Endothelial cell of umbilical vein (primary cell): ENCODE measurements around the gene C1orf185. TPM values are rescaled to one million over a fixed set of nuclear protein-coding genes. Genes with fewer than 3 reads are reported as not detected.

ENCODE experiments used
- BruUV-seq: library from RNA; stranded (reverse); fragments of 400-500 nt; replicated peaks from 2 replicates; lab custom pipeline; 2021; lab: Mats Ljungman, UMichigan
- CTCF ChIA-PET: fragments of 300-600, 350-600 bp; sonication (Branson Sonifier 250); formaldehyde crosslinking; loops from one replicate; lab custom pipeline; 2021; ENCODE audit warnings: antibody characterized with exemption, inconsistent platforms; lab: Charles Lee
- POLR2A ChIA-PET: fragments of 300-600, 350-600 bp; sonication (Branson Sonifier 250); formaldehyde crosslinking; loops from one replicate; lab custom pipeline; 2021; ENCODE audit warnings: antibody characterized with exemption, inconsistent platforms; lab: Charles Lee
- DNase-seq: peaks from one replicate; pipeline ENCODE4 v3.0.0-alpha.2; 2011; ENCODE audit warnings: low read depth, low spot score
- FAIRE-seq: peaks from 2 replicates; lab custom pipeline; 2011; peaks lifted over from hg19 to GRCh38; lab: Jason Lieb, UNC
- H2AFZ ChIP-seq: 2 replicates; pipeline ENCODE4 v1.6.0; 2012; ENCODE audit warnings: low read depth, low read length, control low read depth, inconsistent platforms
- H3K27ac ChIP-seq: 2 replicates; pipeline ENCODE4 v1.5.1; 2011; ENCODE audit warnings: low read depth, mild to moderate bottlenecking, control low read depth, low read length, moderate library complexity; ENCODE audit not compliant: insufficient read depth
- H3K27me3 ChIP-seq, 2 experiments: 2 replicates each; pipeline versions ENCODE4 v1.6.0 to v1.6.1; 2011; ENCODE audit warnings: low read length in 2 of 2, mixed read lengths in 1 of 2; ENCODE audit not compliant: control insufficient read depth in 2 of 2, insufficient read depth in 2 of 2
- H3K36me3 ChIP-seq, 2 experiments: 2 replicates in 1 of 2; 3 replicates in 1 of 2; pipeline ENCODE4 v1.5.1; 2011; ENCODE audit warnings: low read length in 2 of 2, mild to moderate bottlenecking in 1 of 2, moderate library complexity in 1 of 2; ENCODE audit not compliant: control insufficient read depth in 2 of 2, insufficient read depth in 2 of 2; ENCODE audit errors: extremely low read depth in 1 of 2
- H3K4me1 ChIP-seq: 3 replicates; pipeline ENCODE4 v1.5.1; 2011; ENCODE audit warnings: mild to moderate bottlenecking, low read length; ENCODE audit not compliant: control insufficient read depth, insufficient read depth; ENCODE audit errors: extremely low read depth
- H3K4me2 ChIP-seq: 2 replicates; pipeline ENCODE4 v1.6.1; 2011; ENCODE audit warnings: low read length, control low read depth, mixed read lengths; ENCODE audit not compliant: insufficient read depth
- H3K4me3 ChIP-seq, 3 experiments: fragments of 200-600 bp in 1 of 3; sonication (generic), shearing (Covaris generic) in 1 of 3; replicated peaks in 1 of 3; 2 replicates each; pipeline ENCODE4 v1.5.1; 2011 to 2016; ENCODE audit warnings: control low read depth in 3 of 3, low read length in 3 of 3, mild to moderate bottlenecking in 2 of 3, inconsistent platforms in 1 of 3, low read depth in 1 of 3, moderate library complexity in 1 of 3; ENCODE audit not compliant: insufficient read depth in 1 of 3
- H3K79me2 ChIP-seq: 2 replicates; pipeline ENCODE4 v1.6.0; 2012; ENCODE audit warnings: low read length, inconsistent platforms; ENCODE audit not compliant: control insufficient read depth, insufficient read depth
- H3K9ac ChIP-seq: replicated peaks from 2 replicates; pipeline ENCODE3; 2011; ENCODE audit warnings: low read length, control low read depth; ENCODE audit not compliant: insufficient read depth; ENCODE audit errors: extremely low read depth
- H3K9me1 ChIP-seq: replicated peaks from 3 replicates; pipeline ENCODE4 v1.6.0; 2011; ENCODE audit warnings: mild to moderate bottlenecking, low read length; ENCODE audit not compliant: control insufficient read depth, insufficient read depth; ENCODE audit errors: extremely low read depth
- H3K9me3 ChIP-seq: replicated peaks from 2 replicates; pipeline ENCODE4 v1.5.1; 2012; ENCODE audit warnings: low read length, inconsistent platforms; ENCODE audit not compliant: control insufficient read depth, insufficient read depth
- H4K20me1 ChIP-seq: replicated peaks from 2 replicates; pipeline ENCODE3; 2011; ENCODE audit warnings: mild to moderate bottlenecking, low read length; ENCODE audit not compliant: control insufficient read depth, insufficient read depth; ENCODE audit errors: extremely low read depth
- CTCF ChIP-seq, 2 donors: IDR thresholded peaks; 1 replicate in 1 of 2; 2 replicates in 1 of 2; pipeline ENCODE4 v1.5.1; 2011; ENCODE audit warnings: low read length in 2 of 2, mild to moderate bottlenecking in 2 of 2, moderate library complexity in 2 of 2, control low read depth in 1 of 2, inconsistent platforms in 1 of 2, low read depth in 1 of 2; ENCODE audit not compliant: insufficient read depth in 1 of 2; ENCODE audit errors: extremely low read depth in 1 of 2
- EZH2 ChIP-seq: IDR thresholded peaks from 2 replicates; pipeline ENCODE4 v1.6.1; 2012; ENCODE audit warnings: borderline replicate concordance, low read depth, mild to moderate bottlenecking, moderate library complexity, low read length, inconsistent platforms; ENCODE audit not compliant: severe bottlenecking
- FOS ChIP-seq: IDR thresholded peaks from 2 replicates; pipeline ENCODE4 v1.6.1; 2011; ENCODE audit warnings: mild to moderate bottlenecking, low read length, moderate library complexity, borderline replicate concordance; ENCODE audit not compliant: insufficient read depth
- GATA2 ChIP-seq: IDR thresholded peaks from 2 replicates; pipeline ENCODE4 v1.7.0; 2011; ENCODE audit warnings: low read depth, mild to moderate bottlenecking, moderate library complexity, mixed read lengths, low read length; ENCODE audit not compliant: insufficient read length, insufficient read depth
- JUN ChIP-seq: IDR thresholded peaks from 2 replicates; pipeline ENCODE4 v1.6.1; 2011; ENCODE audit warnings: borderline replicate concordance, low read depth; ENCODE audit not compliant: insufficient read length, insufficient read depth
- MAX ChIP-seq: IDR thresholded peaks from 2 replicates; pipeline ENCODE4 v1.6.1; 2011; ENCODE audit not compliant: insufficient read depth, insufficient read length
- MYC ChIP-seq: IDR thresholded peaks from one replicate; pipeline ENCODE4 v1.6.1; 2011; ENCODE audit warnings: mild to moderate bottlenecking, low read depth, low read length
- POLR2A ChIP-seq: IDR thresholded peaks from 2 replicates; pipeline ENCODE4 v1.6.1; 2012; ENCODE audit warnings: low read depth, mild to moderate bottlenecking, control low read depth, low read length
- POLR2AphosphoS5 ChIP-seq: IDR thresholded peaks from 2 replicates; pipeline ENCODE4 v1.6.1; 2012; ENCODE audit warnings: low read depth, mild to moderate bottlenecking, control low read depth, low read length, moderate library complexity; ENCODE audit not compliant: insufficient read depth
- dilution Hi-C: fragments of 300-500 bp; cut with MboI; formaldehyde crosslinking; loops from one replicate; pipeline ENCODE4 v1.15.0; 2019; ENCODE audit warnings: low sequenced_read_pairs; ENCODE audit not compliant: extremely low pct_ligation_motif_present
- intact Hi-C: fragments of 100-400 bp; cut with micrococcal nuclease; formaldehyde crosslinking; loops from one replicate; pipeline ENCODE4 v1.10.0; 2022
- polyA plus RNA-seq, 4 experiments: library from polyadenylated mRNA; depleted of rRNA in 3 of 4; stranded (reverse) in 3 of 4; unstranded in 1 of 4; fragments of >200 nt; gene quantifications; 2 replicates each; pipeline versions ENCODE4 v1.2.1 to v1.2.3, GENCODE V29; 2011 to 2012; ENCODE audit warnings: missing spikeins in 1 of 4
- total RNA-seq: library from RNA; stranded (reverse); gene quantifications from 2 replicates; pipeline ENCODE4 v1.2.3, GENCODE V29; 2021

C1orf185 gene
- total and polyA plus RNA-seq, 2 donors (not counting 3 experiments of a cell fraction or from before 2014, with no cell fraction given): not detected

DNA sequence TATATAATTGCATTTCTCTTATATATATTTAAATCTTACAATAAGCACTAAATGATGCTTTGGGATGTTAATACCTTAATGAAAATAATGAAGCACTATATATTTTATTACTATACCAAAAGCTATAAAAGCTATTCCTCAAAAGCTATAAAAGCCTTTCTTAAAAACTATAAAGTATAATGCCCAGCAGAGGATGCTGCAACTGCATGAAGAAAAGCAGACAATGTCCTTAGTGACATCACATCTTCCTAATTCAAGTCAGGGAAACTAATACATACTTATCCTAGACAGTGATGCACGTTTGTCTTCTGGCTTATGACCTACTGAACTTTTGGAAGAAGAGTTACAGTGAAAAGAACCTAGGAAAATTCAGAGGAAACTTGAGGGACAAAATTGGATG is 13.6 kb upstream of the C1orf185 start:
- DNase-seq (peak; percentile 7), FAIRE-seq (no peak)
- H3K9ac ChIP-seq: no peak overlapping the region
- H3K27ac ChIP-seq: no peak overlapping the region
- no peaks in the 10 kb centered on the region for H3K36me3 ChIP-seq
- no peaks in the 10 kb centered on the region for H3K9me3 ChIP-seq
- BruUV-seq: no TSS peak
- peaks cover 14 to 15% of the 10 kb centered on the region in 2 experiments for H3K27me3 ChIP-seq
- H3K79me2 ChIP-seq: no peaks in the 10 kb centered on the region
- no peaks in the 10 kb centered on the region for H3K4me1 ChIP-seq
- ChIA-PET CTCF (interaction anchor here (0.6 to 2.4 kb wide), 7 partner anchors 13 to 321 kb away, joined by 3 to 8 read pairs (median 4); no protein-coding TSS in a partner anchor), POLR2A (no interaction called here)
- intact Hi-C loops (loop anchor here (10.0 kb wide), 1 partner anchor 206 kb away; no protein-coding TSS in a partner anchor), dilution Hi-C loops (no loop called here)
- H3K9me1 ChIP-seq: no peaks in the 10 kb centered on the region
- no peak overlapping the region for H3K4me2 ChIP-seq
- H3K4me3 ChIP-seq: no peak overlapping the region
- TF ChIP-seq MAX: no peak
- no peak for TF ChIP-seq CTCF (IDR thresholded peaks at IDR 0.05; ENCODE audit: extremely low read depth in 1 of 2, insufficient read depth in 1 of 2, low read depth in 1 of 2, low read length in 2 of 2)
- TF ChIP-seq EZH2: no peak
- TF ChIP-seq POLR2AphosphoS5: no peak
- TF ChIP-seq GATA2: no peak
- no peak for TF ChIP-seq JUN
- TF ChIP-seq FOS: no peak
- TF ChIP-seq POLR2A: no peak
- TF ChIP-seq MYC: no peak
- no peaks in the 10 kb centered on the region for H4K20me1 ChIP-seq
- no peak overlapping the region for H2AFZ ChIP-seq
